ENCODE results near the gene ZC3H18.
"Not testable (repeated sequence)": the region's sequence is repeated elsewhere in the genome, so short reads cannot be mapped to it uniquely, and the experiment has no call there.

Gene ZC3H18

GRCh38 chr16:88597856-88598491 is 27.8 kb downstream of the ZC3H18 start:
- Mint-ChIP-seq H3K9me3 (no peaks in the 10 kb centered on the region), H3K4me3 (no peak overlapping the region), H3K4me1 (peaks cover 13% of the 10 kb centered on the region), H3K27ac (no peak overlapping the region), H3K27me3 (no peaks in the 10 kb centered on the region)
- DNase-seq: no peak
- no peak for ATAC-seq

DNA sequence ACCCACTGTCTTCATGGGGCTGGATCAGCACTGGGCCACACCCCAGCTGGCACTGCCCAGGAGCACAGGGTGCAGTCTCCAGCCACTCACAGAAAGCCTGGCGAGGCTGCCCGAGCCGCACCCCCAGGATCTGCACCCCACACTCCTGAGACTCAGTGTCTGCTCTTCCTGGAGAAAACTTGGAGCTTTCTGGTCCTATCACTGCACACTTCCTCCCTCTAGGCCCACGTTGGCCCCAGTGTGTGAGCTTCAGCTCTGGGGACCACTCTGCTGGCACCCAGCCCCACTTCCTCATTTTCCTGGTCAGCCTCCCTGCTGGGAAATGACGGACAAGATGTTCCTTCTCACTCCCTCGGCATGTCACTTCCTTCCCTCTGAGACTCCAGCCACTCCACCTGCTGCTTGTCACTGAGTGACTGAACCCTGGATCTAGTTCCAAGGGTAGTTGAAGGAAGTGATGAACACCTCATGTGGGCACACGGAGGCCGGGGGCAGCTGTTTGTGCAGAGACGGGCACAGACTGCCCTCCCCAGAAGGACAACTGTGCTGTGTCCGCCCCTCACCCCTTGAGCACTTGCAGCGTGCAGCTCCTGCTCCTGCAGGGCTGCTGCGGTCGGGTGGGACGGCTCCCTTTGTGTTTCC is 29.0 kb downstream of the ZC3H18 start:
- no peaks in the 10 kb centered on the region for H3K9me3 Mint-ChIP-seq
- H3K4me3 Mint-ChIP-seq: no peak overlapping the region
- ATAC-seq (no peak), DNase-seq (no peak)
- H3K27me3 Mint-ChIP-seq: no peaks in the 10 kb centered on the region
- peaks cover 5% of the 10 kb centered on the region for H3K4me1 Mint-ChIP-seq
- peak overlapping the region in 1 of 2 donors; percentile 77 for H3K27ac Mint-ChIP-seq

- no peak overlapping the region for H3K27ac Mint-ChIP-seq
Measured at GRCh38 chr16:88599825-88600538, 29.8 kb downstream of the ZC3H18 start.

DNA sequence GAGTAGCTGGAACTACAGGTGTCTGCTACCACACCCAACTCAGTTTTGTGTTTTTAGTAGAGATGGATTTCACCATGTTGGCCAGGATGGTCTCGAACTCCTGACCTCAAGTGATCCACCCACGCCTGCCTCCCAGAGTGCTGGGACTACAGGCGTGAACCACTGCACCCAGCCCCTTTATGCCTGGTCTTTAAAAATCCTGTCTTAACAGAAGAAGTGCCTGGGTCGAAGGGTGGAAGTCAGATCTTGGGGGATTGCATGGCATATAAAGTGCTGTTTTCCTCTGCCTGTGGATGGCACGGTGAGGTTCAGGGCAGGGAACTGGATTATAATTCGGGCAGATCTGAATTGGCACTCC is 30.3 kb downstream of the ZC3H18 start:
- no peak overlapping the region for H3K4me3 Mint-ChIP-seq
- DNase-seq (no peak), ATAC-seq (no peak)
- H3K27ac Mint-ChIP-seq: peak overlapping the region in 1 of 2 donors; percentile 94
- no peaks in the 10 kb centered on the region for H3K27me3 Mint-ChIP-seq
- H3K9me3 Mint-ChIP-seq: no peaks in the 10 kb centered on the region
- H3K4me1 Mint-ChIP-seq: peaks cover 5% of the 10 kb centered on the region

More at GRCh38 chr16:88599825-88600538, 29.8 kb downstream of the ZC3H18 start:
- no peaks in the 10 kb centered on the region for H3K9me3 Mint-ChIP-seq
- H3K4me1 Mint-ChIP-seq: peaks cover 5% of the 10 kb centered on the region
- H3K4me3 Mint-ChIP-seq: no peak overlapping the region
- no peaks in the 10 kb centered on the region for H3K27me3 Mint-ChIP-seq
- DNase-seq: no peak
- no peak for ATAC-seq

GRCh38 chr16:88601313-88602036 is 31.3 kb downstream of the ZC3H18 start:
- no peak for ATAC-seq
- peak overlapping the region in 1 of 2 donors; percentile 96 for H3K27ac Mint-ChIP-seq

DNA sequence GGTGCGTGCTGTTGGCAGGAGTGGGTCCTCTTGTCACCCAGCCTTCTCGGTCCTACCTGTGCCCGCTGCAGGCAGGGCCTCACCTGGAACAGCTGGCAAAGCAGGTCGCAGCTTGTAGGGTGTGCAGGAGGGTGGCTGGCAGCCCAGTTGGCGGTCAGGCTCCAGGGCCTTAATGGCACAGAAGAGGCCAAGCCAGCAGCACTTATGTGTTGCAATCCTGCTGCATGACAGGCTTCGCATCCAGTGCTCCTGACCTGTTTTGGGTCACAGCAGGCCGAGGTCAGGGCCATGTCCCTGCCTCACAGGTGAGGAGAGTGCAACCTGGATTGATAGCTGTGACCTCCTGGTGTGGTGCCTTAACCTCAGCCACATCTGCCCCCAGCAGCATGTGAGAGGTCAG is 31.9 kb downstream of the ZC3H18 start:
- ATAC-seq: no peak
- no peaks in the 10 kb centered on the region for H3K4me1 Mint-ChIP-seq
- H3K27ac Mint-ChIP-seq: no peak overlapping the region
- no peaks in the 10 kb centered on the region for H3K27me3 Mint-ChIP-seq
- no peak for DNase-seq
- H3K9me3 Mint-ChIP-seq: no peaks in the 10 kb centered on the region
- no peak overlapping the region for H3K4me3 Mint-ChIP-seq

More at GRCh38 chr16:88601313-88602036, 31.3 kb downstream of the ZC3H18 start:
- Mint-ChIP-seq H3K4me1 (no peaks in the 10 kb centered on the region), H3K27me3 (no peaks in the 10 kb centered on the region), H3K4me3 (no peak overlapping the region), H3K9me3 (no peaks in the 10 kb centered on the region)
- DNase-seq: no peak

DNA sequence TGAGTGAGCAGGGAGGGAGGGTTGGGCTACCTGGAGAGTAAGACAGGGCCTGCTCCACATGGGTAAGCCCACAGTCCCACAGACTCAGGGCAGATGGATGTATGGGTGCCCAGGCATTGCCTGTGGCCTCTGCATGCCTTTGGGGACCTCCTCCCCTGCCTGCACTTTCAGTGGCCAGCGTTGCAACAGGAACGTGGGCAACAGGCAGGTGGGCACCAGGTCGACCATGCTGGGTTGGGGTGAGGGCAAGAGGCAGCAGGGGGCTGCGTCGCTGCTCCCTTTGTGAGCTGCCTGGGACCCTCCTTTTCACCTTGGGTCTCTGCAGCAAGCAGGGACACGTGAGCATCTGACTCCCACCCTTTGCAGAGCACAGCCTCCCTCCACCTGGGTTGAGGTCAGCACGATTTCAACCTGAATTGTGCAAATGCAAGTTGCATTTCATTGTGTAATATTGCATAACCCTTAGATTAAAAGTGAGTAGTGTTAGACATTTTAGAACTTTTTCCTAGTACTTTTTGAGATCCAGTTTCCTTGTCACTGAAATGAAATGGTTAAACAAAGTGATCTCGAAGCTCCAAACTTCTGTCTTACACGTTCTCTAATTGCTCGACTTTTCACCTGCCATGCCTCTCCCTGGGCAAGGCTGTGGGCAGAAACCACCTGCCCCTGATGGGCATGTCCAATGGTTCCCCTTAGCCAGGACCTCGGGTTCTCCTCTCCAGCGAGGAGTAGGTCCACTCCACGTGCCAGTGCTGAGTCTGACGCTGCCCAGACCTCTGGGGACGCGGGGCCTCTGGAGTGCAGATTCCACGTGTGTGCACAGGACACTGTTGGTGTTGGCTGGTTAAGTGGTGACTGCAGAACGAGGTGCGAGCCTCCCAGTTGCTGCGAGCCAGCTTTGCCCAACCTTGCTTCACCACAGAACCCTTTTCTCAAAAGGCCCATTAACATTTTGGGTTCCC is 35.3 kb downstream of the ZC3H18 start:
- Mint-ChIP-seq H3K27me3 (no peaks in the 10 kb centered on the region), H3K4me1 (no peaks in the 10 kb centered on the region), H3K9me3 (no peaks in the 10 kb centered on the region), H3K4me3 (no peak overlapping the region), H3K27ac (no peak overlapping the region)
- DNase-seq (no peak), ATAC-seq (no peak)

GRCh38 chr16:88606148-88606757 is 36.0 kb downstream of the ZC3H18 start:
- DNase-seq (no peak), ATAC-seq (no peak)
- H3K9me3 Mint-ChIP-seq: no peaks in the 10 kb centered on the region
- no peak overlapping the region for H3K4me3 Mint-ChIP-seq
- H3K27me3 Mint-ChIP-seq: no peaks in the 10 kb centered on the region
- H3K4me1 Mint-ChIP-seq: peaks cover 4% of the 10 kb centered on the region
- peak overlapping the region; percentile 25 to 34 for H3K27ac Mint-ChIP-seq

GRCh38 chr16:88608076-88608475 is 37.9 kb downstream of the ZC3H18 start:
- no peak overlapping the region for H3K4me3 Mint-ChIP-seq
- no peak for ATAC-seq
- H3K9me3 Mint-ChIP-seq: no peaks in the 10 kb centered on the region
- peaks cover 4% of the 10 kb centered on the region for H3K4me1 Mint-ChIP-seq
- peak overlapping the region in 1 of 2 donors; percentile 77 for H3K27ac Mint-ChIP-seq
- H3K27me3 Mint-ChIP-seq: no peaks in the 10 kb centered on the region
- DNase-seq: no peak

DNA sequence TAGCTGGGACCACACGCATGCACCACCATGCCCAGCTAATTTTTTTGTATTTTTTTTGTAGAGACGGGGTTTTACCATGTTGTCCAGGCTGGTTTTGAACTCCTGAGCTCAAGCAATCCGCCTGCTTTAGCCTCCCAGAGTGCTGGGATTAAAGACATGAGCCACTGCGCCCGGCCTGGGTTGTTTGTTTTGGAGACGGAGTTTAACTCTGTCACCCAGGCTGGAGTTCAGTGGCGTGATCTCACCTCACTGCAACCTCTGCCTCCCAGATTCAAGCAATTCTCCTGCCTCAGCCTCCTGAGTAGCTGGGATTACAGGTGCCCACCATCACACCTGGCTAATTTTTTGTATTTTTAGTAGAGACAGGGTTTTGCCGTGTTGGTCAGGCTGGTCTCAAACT is 39.2 kb downstream of the ZC3H18 start:
- H3K27me3 Mint-ChIP-seq, H3K4me3 Mint-ChIP-seq: not testable (repeated sequence)

DNA sequence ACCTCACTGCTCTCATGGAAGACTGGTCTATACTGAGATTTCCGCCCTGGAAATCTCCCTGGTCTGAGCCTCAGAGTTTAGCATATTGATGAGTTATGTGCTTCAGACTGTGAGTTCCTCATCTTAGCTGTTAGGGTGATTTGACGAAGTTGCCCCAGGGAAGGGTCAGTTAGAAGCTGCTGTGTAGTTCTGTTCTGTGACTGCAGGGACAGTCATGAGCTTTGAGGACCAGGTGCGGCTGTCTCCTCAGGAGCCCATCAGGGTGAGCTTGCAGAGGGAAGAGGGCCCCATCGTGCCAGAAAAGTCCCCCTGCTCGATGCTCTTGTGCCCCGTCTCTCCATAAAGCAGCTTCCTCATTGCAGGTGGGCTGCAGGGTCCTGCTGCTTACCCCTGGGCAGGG is 39.9 kb downstream of the ZC3H18 start:
- Mint-ChIP-seq H3K4me3 (no peak overlapping the region), H3K4me1 (peaks cover 6% of the 10 kb centered on the region)
- ATAC-seq: no peak

More for the DNA sequence above, 39.2 kb downstream of the ZC3H18 start:
- not testable (repeated sequence) for DNase-seq, H3K9me3 Mint-ChIP-seq, H3K27ac Mint-ChIP-seq, H3K4me1 Mint-ChIP-seq, ATAC-seq

DNA sequence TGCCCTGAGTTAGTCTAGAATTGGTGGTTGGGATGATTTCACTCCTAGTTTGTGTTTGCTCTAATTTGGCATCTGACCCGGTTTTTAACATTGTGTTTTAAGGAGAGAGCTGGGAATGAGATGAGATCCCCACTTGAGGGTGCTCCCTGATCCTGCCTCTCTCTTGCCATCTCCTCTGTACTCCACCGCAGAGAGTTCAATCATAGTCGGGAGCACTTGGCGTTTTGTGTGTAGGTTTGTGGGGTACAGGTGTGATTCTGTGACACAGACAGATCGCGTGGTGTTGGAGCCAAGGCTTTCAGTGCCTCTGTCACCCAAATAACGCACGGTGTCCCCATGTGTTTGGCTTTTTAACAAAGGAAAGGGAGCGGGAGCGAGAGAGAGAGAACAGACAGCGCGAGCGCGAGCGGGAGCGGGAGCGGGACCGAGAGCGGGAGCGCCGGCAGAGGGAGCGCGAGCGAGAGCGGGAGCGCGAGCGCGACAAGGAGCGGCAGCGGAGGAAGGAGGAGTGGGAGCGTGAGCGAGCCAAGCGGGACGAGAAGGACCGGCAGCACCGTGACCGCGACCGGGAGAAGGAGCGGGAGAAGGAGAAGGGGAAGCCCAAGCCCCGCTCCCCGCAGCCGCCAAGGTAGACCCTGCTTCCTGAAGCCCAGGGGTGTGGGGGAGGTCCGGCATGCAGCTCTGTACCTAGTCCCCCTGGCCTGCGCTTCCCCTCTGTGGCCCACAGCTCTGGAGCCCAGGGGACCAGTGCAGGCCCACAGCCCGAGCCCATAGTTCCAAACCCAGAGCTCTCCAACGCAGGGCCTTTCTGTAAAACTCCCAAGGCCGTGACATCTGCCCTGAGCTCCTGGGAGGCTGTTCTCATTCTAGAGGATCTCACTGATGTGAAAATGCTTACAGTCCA is 41.0 kb downstream of the ZC3H18 start:
- Mint-ChIP-seq H3K27me3 (no peaks in the 10 kb centered on the region), H3K27ac (peak overlapping the region in 1 of 2 donors; percentile 61), H3K9me3 (no peaks in the 10 kb centered on the region), H3K4me1 (peaks cover 11% of the 10 kb centered on the region), H3K4me3 (no peak overlapping the region)
- DNase-seq (no peak), ATAC-seq (no peak)

More for the DNA sequence above, 39.9 kb downstream of the ZC3H18 start:
- peak overlapping the region in 1 of 2 donors; percentile 52 for H3K27ac Mint-ChIP-seq
- H3K27me3 Mint-ChIP-seq: no peaks in the 10 kb centered on the region
- no peak for DNase-seq
- H3K9me3 Mint-ChIP-seq: no peaks in the 10 kb centered on the region

DNA sequence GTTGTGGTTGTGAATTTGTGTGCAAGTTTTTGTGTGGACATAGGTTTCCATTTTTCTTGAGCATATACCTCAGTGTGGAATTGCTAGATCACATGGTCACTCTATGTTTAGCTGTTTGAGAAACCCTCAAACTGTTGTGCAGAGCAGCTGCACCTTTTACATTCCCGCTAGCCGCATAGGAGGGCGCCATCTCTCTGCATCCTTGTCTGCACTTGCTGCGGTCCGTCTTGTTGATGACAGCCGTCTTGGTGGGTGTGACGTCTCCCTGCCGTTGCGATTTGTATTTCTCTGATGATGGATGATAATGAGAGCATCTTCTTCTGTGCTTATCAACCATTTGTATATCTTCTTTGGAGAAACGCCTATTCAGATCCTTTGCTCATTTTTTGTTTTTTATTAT is 43.1 kb downstream of the ZC3H18 start:
- no peaks in the 10 kb centered on the region for H3K27me3 Mint-ChIP-seq
- no peak overlapping the region for H3K27ac Mint-ChIP-seq
- peaks cover 32% of the 10 kb centered on the region for H3K4me1 Mint-ChIP-seq
- DNase-seq: no peak
- H3K9me3 Mint-ChIP-seq: no peaks in the 10 kb centered on the region
- ATAC-seq: no peak
- H3K4me3 Mint-ChIP-seq: no peak overlapping the region
